SK-N-SH treated with all-trans-retinoic acid at 6 μM for 48 hours (cell line): ENCODE data around the gene NAPG.

Source experiments
- ISL1 ChIP-seq: fragments of 250-450 bp; sonication (Bioruptor Pico); IDR thresholded peaks from 2 replicates; pipeline ENCODE4 v2.1.2; 2022; ENCODE audit warnings: mild to moderate bottlenecking, moderate library complexity
- TCF4 ChIP-seq: fragments of 250-450 bp; sonication (Bioruptor Pico); IDR thresholded peaks from 2 replicates; pipeline ENCODE4 v1.8.0; 2021; ENCODE audit warnings: mild to moderate bottlenecking, moderate library complexity, borderline replicate concordance
- ZFP30 ChIP-seq: fragments of 450-650 bp; formaldehyde crosslinking; IDR thresholded peaks from 2 replicates; pipeline ENCODE4 v1.5.0; 2022; ENCODE audit warnings: mild to moderate bottlenecking, moderate library complexity

GRCh38 chr18:10497206-10497749 is 28.5 kb upstream of the NAPG start:
- TF ChIP-seq ZFP30 = no peak
- no peak for TF ChIP-seq ISL1 (CRISPR knock-in tag)
- TF ChIP-seq TCF4 (CRISPR knock-in tag) = no peak
